SKM-1 (cell line): ENCODE measurements around the gene NACA2.
"Not testable (repeated sequence)": the region's sequence is repeated elsewhere in the genome, so short reads cannot be mapped to it uniquely, and the experiment has no call there.

Experiments used
- DNase-seq: peaks from one replicate; lab custom pipeline; 2025; ENCODE audit not compliant: unreplicated experiment; lab: John Stamatoyannopoulos, UW

NACA2 gene

GRCh38 chr17:61591018-61591417, at the start of gene NACA2:
NACA2 (minus strand) TSS chr17:61591219; CDS start chr17:61591180, 39 bp downstream.
- no peak for DNase-seq

- no peak for DNase-seq
Measured at GRCh38 chr17:61639818-61640217, 48.8 kb upstream of the NACA2 start.

GRCh38 chr17:61638087-61638486, 47.1 kb upstream of the NACA2 start:
- DNase-seq: no peak

GRCh38 chr17:61635913-61636432, 45.0 kb upstream of the NACA2 start:
- peak; percentile 34 for DNase-seq

GRCh38 chr17:61634942-61635538, 44.0 kb upstream of the NACA2 start:
- no peak for DNase-seq

GRCh38 chr17:61634011-61634539, 43.1 kb upstream of the NACA2 start:
- no peak for DNase-seq

GRCh38 chr17:61632826-61633225, 41.8 kb upstream of the NACA2 start:
- no peak for DNase-seq

GRCh38 chr17:61631800-61632199, 40.8 kb upstream of the NACA2 start:
- no peak for DNase-seq

GRCh38 chr17:61628158-61628557, 37.1 kb upstream of the NACA2 start:
- not testable (repeated sequence) for DNase-seq

- no peak for DNase-seq
Measured at GRCh38 chr17:61627658-61628057, 36.6 kb upstream of the NACA2 start.

GRCh38 chr17:61627125-61627524, 36.1 kb upstream of the NACA2 start:
- DNase-seq: no peak

- no peak for DNase-seq
Measured at GRCh38 chr17:61625564-61625963, 34.5 kb upstream of the NACA2 start.

GRCh38 chr17:61624951-61625350, 33.9 kb upstream of the NACA2 start:
- no peak for DNase-seq

- DNase-seq: no peak
Measured at GRCh38 chr17:61621317-61621716, 30.3 kb upstream of the NACA2 start.

GRCh38 chr17:61619953-61620352, 28.9 kb upstream of the NACA2 start:
- no peak for DNase-seq

GRCh38 chr17:61619493-61619892, 28.5 kb upstream of the NACA2 start:
- DNase-seq: no peak

- no peak for DNase-seq
Measured at GRCh38 chr17:61618950-61619349, 27.9 kb upstream of the NACA2 start.

- DNase-seq: no peak
Measured at GRCh38 chr17:61617330-61617729, 26.3 kb upstream of the NACA2 start.

GRCh38 chr17:61616783-61617182, 25.8 kb upstream of the NACA2 start:
- no peak for DNase-seq

GRCh38 chr17:61614219-61614618, 23.2 kb upstream of the NACA2 start:
- DNase-seq: no peak

GRCh38 chr17:61611323-61611722, 20.3 kb upstream of the NACA2 start:
- no peak for DNase-seq

GRCh38 chr17:61605692-61606091, 14.7 kb upstream of the NACA2 start:
- DNase-seq: no peak

- DNase-seq: no peak
Measured at GRCh38 chr17:61601297-61601696, 10.3 kb upstream of the NACA2 start.
